Left colon (tissue), 2 donors: ENCODE data around the gene LIMS2. TPM values are rescaled to one million over a fixed set of nuclear protein-coding genes. Genes with fewer than 3 reads are reported as not detected.

Experiments
- ATAC-seq: fragments of 200-7000 bp; cut with Tn5 transposase; one replicate; pipeline ENCODE4 v1.9.1; 2020; ENCODE audit warnings: mild to moderate bottlenecking, moderate library complexity
- DNase-seq, 2 donors: peaks; one replicate each; pipeline ENCODE4 v3.0.0-alpha.2; 2020
- intact Hi-C, 2 donors: fragments of 100-400 bp; cut with DNase I in 1 of 2; cut with micrococcal nuclease in 1 of 2; formaldehyde crosslinking; loops; one replicate each; pipeline versions ENCODE4 v1.11.2 to v1.14.0; 2022; cut with DNase I, micrococcal nuclease
- total RNA-seq, 2 donors: library from RNA; stranded (reverse); fragmentation: NEBNext Ultra II Directional; extraction: Animal tissue kit (Norgen Biotek cat#: 25700); gene quantifications; one replicate each; pipeline ENCODE4 v1.2.1, GENCODE V29; 2021
- donor health status: DM: no; HTN: no; CAD: no.
- donor health status: DM: yes; HTN: yes; CAD: no.

Gene LIMS2
- total RNA-seq, 2 donors from 2014 or later: 9.2 to 50.2 TPM

DNA sequence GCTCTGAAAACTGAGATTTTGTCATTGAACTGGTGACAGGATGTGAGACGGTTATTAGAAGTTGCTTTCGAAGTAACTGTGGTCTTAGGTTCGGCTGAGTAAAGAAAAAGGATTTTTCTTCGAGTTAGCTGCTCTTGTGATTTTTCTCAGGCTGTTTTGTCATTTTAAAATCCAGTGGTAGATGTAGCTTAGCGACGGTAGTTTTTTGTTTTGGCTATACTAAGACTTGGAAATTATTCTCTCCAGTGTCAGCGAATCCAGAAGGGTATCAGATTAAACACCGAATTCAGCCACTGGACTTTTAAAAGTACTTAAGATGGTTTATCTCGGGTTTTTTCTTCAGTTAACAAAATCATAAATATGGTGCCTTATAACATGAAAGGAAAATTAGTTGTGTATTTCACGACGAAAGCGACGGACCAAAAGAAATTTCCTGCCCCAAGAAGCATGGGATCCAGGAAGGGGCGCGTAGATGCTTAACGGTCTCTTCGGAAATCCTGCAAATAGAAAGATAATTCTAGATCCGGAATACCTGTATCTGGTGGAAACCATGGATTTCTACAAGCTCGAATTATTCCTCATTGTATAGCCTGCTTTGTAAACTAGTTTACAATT, 27.2 kb upstream of the LIMS2 start:
- intact Hi-C loops: no loop called here
- DNase-seq: no peak
- ATAC-seq: no peak

- intact Hi-C loops: no loop called here
- ATAC-seq: peak; percentile 67
- DNase-seq: peak; percentile 76 to 86
Measured at GRCh38 chr2:127701651-127702394, 26.5 kb upstream of the LIMS2 start.

- peak; percentile 93 to 94 for DNase-seq
- intact Hi-C loops: no loop called here
- peak; percentile 83 for ATAC-seq
Measured at GRCh38 chr2:127701193-127701650, 25.9 kb upstream of the LIMS2 start, which contains the start of gene SFT2D3. SFT2D3 (plus strand) TSS chr2:127701497; CDS start chr2:127701529, 32 bp downstream.

GRCh38 chr2:127700527-127701192, 25.3 kb upstream of the LIMS2 start:
- intact Hi-C loops: no loop called here
- ATAC-seq: peak; percentile 69
- DNase-seq: peak; percentile 88 to 94

GRCh38 chr2:127698553-127699355, 23.4 kb upstream of the LIMS2 start:
- intact Hi-C loops: no loop called here
- no peak for DNase-seq
- no peak for ATAC-seq

DNA sequence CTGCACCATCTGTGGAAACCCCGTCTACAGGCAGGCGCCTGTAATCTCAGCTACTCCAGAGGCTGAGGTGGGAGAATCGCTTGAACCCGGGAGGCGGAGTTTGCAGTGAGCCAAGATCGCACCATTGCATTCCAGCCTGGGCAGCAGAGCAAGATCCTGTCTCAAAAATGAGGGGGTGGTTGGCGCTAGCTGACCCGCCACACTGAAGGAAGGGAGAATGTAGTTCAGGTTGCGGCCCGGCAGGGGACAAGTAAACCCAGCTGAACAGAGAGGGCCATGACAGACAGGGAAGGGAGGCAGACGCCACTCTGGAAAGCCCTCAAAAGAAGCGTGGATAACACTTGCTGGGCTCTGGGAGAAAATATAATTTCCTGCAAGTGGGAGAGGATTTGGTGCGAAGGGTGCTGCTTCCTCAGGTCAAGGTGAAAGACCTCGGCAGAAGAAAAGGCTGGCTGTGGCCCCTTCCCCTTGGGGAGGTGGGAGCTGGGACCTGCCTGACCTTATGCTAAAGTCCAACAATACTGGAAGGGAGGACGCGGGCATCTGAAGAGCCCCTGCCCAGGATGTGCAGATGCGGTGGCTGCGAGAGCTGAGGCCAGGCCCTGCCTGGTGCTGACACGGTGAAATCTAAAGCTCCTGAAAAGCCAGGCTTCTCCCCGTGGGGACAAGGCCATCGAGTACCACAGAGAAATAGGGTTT, 22.3 kb upstream of the LIMS2 start:
- ATAC-seq: no peak
- DNase-seq: no peak
- intact Hi-C loops: no loop called here

DNA sequence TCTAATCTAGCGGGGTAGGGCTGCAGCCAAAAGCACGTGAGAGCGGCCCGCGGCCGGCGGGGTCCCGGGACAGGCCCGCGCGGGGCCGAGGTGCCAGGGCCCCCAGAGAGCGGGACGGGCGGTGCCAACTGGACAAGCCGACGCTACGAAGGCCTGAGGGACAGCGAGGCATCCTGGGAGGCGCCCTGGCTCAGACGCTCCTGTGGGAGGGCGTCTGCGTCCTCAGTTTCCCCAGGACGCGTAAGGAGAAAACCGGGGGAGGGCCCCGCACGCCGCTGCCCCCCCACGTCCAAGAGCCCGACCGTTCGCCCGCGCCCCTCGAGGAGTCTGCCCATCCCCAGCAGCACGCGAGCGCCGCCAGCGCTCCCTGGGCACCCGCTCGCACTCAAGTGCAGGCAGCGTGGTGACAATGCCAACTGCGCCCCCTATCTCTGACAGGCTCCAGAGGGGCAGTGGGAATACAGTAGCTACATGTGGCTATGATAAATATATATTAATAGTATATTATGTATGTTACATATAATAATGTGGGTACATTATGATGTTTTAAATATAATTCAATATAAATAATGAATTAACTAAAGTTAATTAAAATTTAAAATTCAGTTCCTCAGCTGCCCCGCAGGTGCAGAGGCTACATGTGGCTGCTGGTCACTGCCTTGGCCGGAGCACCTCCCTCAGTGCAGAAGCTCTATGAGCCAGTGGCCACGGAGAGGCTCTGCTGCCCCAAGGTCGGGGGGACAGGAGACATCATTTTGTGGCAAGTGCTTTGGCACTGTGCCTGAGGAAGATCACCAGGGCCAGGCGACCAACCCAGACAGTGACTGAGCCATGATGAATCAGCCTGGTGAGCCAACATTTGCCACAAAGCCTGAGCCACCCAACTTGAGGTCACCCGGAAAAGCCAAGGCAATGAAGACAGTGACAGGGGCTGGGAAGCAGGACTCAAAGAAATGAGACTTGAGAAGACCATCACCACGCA, 20.5 kb upstream of the LIMS2 start:
- ATAC-seq (peak; percentile 73), DNase-seq (peak; percentile 70 to 84)

DNA sequence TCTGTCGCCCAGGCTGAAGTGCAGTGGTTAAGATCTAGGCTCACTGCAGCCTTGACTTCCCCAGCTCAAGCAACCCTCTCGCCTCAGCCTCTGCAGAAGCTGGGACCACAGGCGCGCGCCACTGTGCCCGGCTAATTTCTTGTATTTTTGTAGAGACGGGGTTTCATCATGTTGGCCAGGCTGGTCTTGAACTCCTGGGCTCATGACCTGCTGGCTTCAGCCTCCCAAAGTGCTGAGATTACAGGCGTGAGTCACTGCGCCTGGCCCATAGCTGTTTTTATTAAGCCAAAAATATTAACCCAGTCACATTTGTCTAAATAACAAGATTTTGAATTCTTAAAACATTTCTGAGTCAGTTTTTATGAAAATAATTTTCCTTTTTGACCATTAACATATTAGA, 19.7 kb upstream of the LIMS2 start:
- intact Hi-C loops: no loop called here
- ATAC-seq: no peak
- no peak for DNase-seq

More for the DNA sequence above, 20.5 kb upstream of the LIMS2 start:
- intact Hi-C loops: no loop called here

GRCh38 chr2:127690696-127691095, 15.4 kb upstream of the LIMS2 start:
- DNase-seq (no peak), ATAC-seq (no peak)
- intact Hi-C loops: no loop called here

- ATAC-seq: no peak
- intact Hi-C loops: no loop called here
- no peak for DNase-seq
Measured at GRCh38 chr2:127688405-127688804, 13.1 kb upstream of the LIMS2 start.

GRCh38 chr2:127685410-127686080, 10.2 kb upstream of the LIMS2 start:
- ATAC-seq (no peak), DNase-seq (no peak)
- intact Hi-C loops: no loop called here

DNA sequence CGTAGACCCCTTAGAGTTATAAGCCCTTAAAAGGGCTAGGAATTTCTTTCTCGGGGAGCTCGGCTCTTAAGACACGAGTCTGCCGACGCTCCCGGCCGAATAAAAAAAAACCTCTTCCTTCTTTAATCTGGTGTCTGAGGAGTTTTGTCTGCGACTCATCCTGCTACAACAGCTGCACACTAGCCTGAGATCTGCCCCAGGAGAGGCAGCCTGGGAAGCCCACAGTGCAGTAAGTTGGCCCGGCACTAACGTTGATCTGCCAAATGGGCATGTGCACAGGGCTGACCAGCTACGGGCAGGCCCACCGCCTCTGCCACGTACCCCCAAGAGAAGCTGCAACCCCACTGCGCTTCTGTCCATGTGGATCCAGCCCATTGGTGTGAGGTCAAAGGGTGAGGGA, 8.4 kb upstream of the LIMS2 start:
- no peak for DNase-seq
- intact Hi-C loops: no loop called here
- no peak for ATAC-seq

GRCh38 chr2:127683056-127683455, 7.7 kb upstream of the LIMS2 start:
- intact Hi-C loops: no loop called here
- DNase-seq (no peak), ATAC-seq (no peak)

GRCh38 chr2:127681976-127682857, 6.9 kb upstream of the LIMS2 start:
- intact Hi-C loops: no loop called here
- ATAC-seq (no peak), DNase-seq (no peak)

DNA sequence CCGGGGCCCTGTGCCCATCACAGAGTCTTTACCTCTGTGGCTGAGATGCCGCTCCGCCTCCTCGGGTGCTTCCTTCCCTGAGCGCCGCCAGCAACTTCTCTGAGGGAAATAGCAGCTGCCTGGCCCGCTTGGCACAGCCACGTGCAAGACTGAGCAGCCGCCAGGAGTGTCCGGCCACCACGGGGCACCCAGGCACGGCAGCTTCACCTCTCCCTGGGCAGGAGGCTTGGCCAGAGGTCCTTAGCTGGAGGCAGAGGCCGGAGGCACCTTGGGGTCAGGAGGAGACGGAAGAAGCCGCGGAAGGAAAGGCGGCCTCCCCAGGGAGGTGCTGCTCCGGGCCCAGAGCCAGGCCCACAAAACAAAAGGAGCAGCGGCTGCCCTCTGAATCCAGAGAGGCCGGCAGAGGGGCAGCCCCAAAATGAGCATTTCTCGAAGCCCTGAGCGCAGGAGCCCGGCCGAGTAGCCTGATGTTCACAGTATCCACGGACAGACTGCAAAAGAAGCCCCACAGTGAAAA, 6.0 kb upstream of the LIMS2 start:
- ATAC-seq: peak; percentile 16
- DNase-seq: no peak
- intact Hi-C loops: no loop called here
